ENCODE measurements around the gene FGR. TPM values are rescaled to one million over a fixed set of nuclear protein-coding genes. Genes with fewer than 3 reads are reported as not detected.

The FGR gene
- total RNA-seq (2014; rRNA removed; shearing (Covaris generic)) (0.16 and 0.56 TPM in 2 replicates), polyA plus RNA-seq (2016; fragmentation: Nextera tagmentation; extraction: Ambion mirVana) (0.42 and 0.53 TPM in 2 replicates)
- long read RNA-seq = 0 reads

DNA sequence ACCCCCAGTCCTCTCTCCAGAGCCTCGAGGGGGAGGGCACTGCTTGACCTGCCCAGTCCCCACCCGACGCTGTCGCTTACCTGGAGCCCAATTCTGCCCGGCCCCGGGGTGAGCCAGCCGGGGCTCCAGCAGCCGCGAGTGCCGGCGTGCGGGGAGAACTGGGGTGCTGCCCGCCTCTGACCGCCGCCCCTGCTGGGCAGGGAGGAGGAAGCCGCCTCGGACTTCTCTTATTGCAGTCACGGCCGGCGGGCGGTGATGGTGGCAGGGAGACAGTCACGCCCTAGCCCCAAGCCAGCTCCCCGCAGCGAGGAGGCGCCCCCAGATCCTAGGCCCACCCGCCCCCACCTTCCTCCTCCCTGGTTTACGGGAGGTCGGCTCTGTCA is at the start of gene FGR:
FGR (minus strand) TSS at position 201 of the 383 bp plus-strand sequence. CDS start 11,269 bp downstream, outside the sequence.
- H3K4me3 ChIP-seq = peak within 1 kb of the TSS; percentile 70
- no peaks in the 10 kb centered on the region for H3K79me2 ChIP-seq (replicated peaks; ENCODE audit: insufficient read depth)
- H4K20me1 ChIP-seq (replicated peaks; ENCODE audit: insufficient read depth) = no peaks in the 10 kb centered on the region
- Mint-ChIP-seq H3K4me3 (peak within 1 kb of the TSS; percentile 71), H3K36me3 (ENCODE audit: low read depth) (no peaks in the 10 kb centered on the region), H3K27me3 (ENCODE audit: insufficient read depth, low read depth, poor library complexity) (peaks cover 45% of the 10 kb centered on the region), H3K27ac (no peak within 1 kb of the TSS), H3K4me1 (peaks cover 18% of the 10 kb centered on the region), H3K9me3 (no peaks in the 10 kb centered on the region)
- no peak within 1 kb of the TSS for H3K27ac ChIP-seq (ENCODE audit: low read depth)
- peak within 1 kb of the TSS; percentile 100 for H2AFZ ChIP-seq
- DNase-seq (ENCODE audit: low spot score) = peak; percentile 44
- H3K27me3 ChIP-seq (ENCODE audit: insufficient read depth) = peaks cover 43% of the 10 kb centered on the region
- H3K4me1 ChIP-seq (ENCODE audit: insufficient read depth) = peaks cover 4% of the 10 kb centered on the region; the same call in 1 of the 2 replicates
- peak; percentile 48 for ATAC-seq
- TF ChIP-seq ZNF462 (CRISPR knock-in tag; IDR thresholded peaks at IDR 0.05) (no peak), CTCF (conservative IDR thresholded peaks at IDR 0.05; ENCODE audit: low read depth in 2 of 2) (no peak), STAT1 (IDR thresholded peaks at IDR 0.05; ENCODE audit: unreplicated experiment) (no peak), EZH2phosphoT487 (IDR thresholded peaks at IDR 0.05; ENCODE audit: unreplicated experiment) (no peak), ETS1 (IDR thresholded peaks at IDR 0.05) (no peak), ZNF331 (CRISPR knock-in tag; IDR thresholded peaks at IDR 0.05; ENCODE audit: low read depth) (no peak), POLR2AphosphoS5 (IDR thresholded peaks at IDR 0.05; ENCODE audit: low read depth) (no peak), REST (IDR thresholded peaks at IDR 0.05; ENCODE audit: unreplicated experiment) (no peak), ZNF114 (CRISPR knock-in tag; IDR thresholded peaks at IDR 0.05) (no peak), NANOG (IDR thresholded peaks at IDR 0.05; ENCODE audit: borderline replicate concordance) (no peak), CREB1 (CRISPR knock-in tag; IDR thresholded peaks at IDR 0.05; ENCODE audit: low read depth) (no peak), EZH2 (IDR thresholded peaks at IDR 0.05; ENCODE audit: low read depth, unreplicated experiment) (no peak), JUNB (IDR thresholded peaks at IDR 0.05; ENCODE audit: unreplicated experiment) (no peak)
- H3K36me3 ChIP-seq (ENCODE audit: insufficient read depth) = no peaks in the 10 kb centered on the region
- no peaks in the 10 kb centered on the region for H3K9me2 ChIP-seq (ENCODE audit: insufficient read depth)
- peaks cover 5% of the 10 kb centered on the region for H3F3A ChIP-seq (replicated peaks; ENCODE audit: low read depth)
- H3K4me2 ChIP-seq = peak within 1 kb of the TSS; percentile 84

All from GM23338 (cell line).